HepG2 (cell line): ENCODE data around the gene SCAI. TPM values are rescaled to one million over a fixed set of nuclear protein-coding genes. Genes with fewer than 3 reads are reported as not detected.

Experiments used
- ELF3 ChIP-seq: IDR thresholded peaks from 2 replicates; pipeline ENCODE4 v1.6.1; 2016; ENCODE audit warnings: missing genetic modification reagents, missing compliant biosample characterization
- FOXK1 ChIP-seq: sonication (generic); formaldehyde crosslinking; IDR thresholded peaks from 2 replicates; pipeline ENCODE4 v1.4.0; 2020; ENCODE audit warnings: low read depth, missing genetic modification reagents, borderline replicate concordance
- NR2F6 ChIP-seq, 2 experiments: IDR thresholded peaks; 2 replicates each; pipeline ENCODE4 v1.6.1; 2016; ENCODE audit warnings: antibody characterized with exemption in 1 of 2, mild to moderate bottlenecking in 1 of 2
- RBFOX2 ChIP-seq: fragments of 200-400 bp; formaldehyde crosslinking; IDR thresholded peaks from 2 replicates; pipeline ENCODE4 v1.6.1; 2017; ENCODE audit warnings: low read depth, mild to moderate bottlenecking, low read length
- RCOR2 ChIP-seq: IDR thresholded peaks from 2 replicates; pipeline ENCODE4 v1.6.1; 2016; ENCODE audit warnings: missing biosample characterization, missing genetic modification reagents
- SRSF1 ChIP-seq: fragments of 200-400 bp; formaldehyde crosslinking; optimal IDR thresholded peaks from 2 replicates; pipeline ENCODE3; 2017; ENCODE audit warnings: mild to moderate bottlenecking, low read depth, low read length, moderate library complexity
- SYNCRIP ChIP-seq: fragments of 200-400 bp; formaldehyde crosslinking; IDR thresholded peaks from 2 replicates; pipeline ENCODE4 v1.6.1; 2018; ENCODE audit warnings: mild to moderate bottlenecking, low read depth, low read length; ENCODE audit not compliant: insufficient read depth
- ZMYM3 ChIP-seq: sonication (generic); formaldehyde crosslinking; IDR thresholded peaks from 2 replicates; pipeline ENCODE4 v1.5.1; 2020; ENCODE audit warnings: mild to moderate bottlenecking, missing genetic modification reagents
- ZNF44 ChIP-seq: sonication (generic); formaldehyde crosslinking; IDR thresholded peaks from 2 replicates; pipeline ENCODE4 v1.5.1; 2020; ENCODE audit warnings: mild to moderate bottlenecking, missing genetic modification reagents
- ZNF546 ChIP-seq: sonication (generic); formaldehyde crosslinking; conservative IDR thresholded peaks from 2 replicates; pipeline ENCODE4 v1.8.1; 2023; ENCODE audit warnings: mild to moderate bottlenecking, missing genetic modification reagents
- ZNF549 ChIP-seq: sonication (generic); formaldehyde crosslinking; IDR thresholded peaks from 2 replicates; pipeline ENCODE4 v1.5.0; 2020; ENCODE audit warnings: missing genetic modification reagents
- polyA plus RNA-seq, 8 experiments: library from polyadenylated mRNA; depleted of rRNA in 3 of 8; stranded (reverse) in 7 of 8; unstranded in 1 of 8; fragments of >200 nt; fragmentation: Illumina TruSeq in 4 of 8; extraction: Trizol in 4 of 8; gene quantifications; 2 replicates each; pipeline versions ENCODE4 v1.2.1 to v1.2.3, GENCODE V29; 2011 to 2016; ENCODE audit warnings: low read depth in 4 of 8, missing spikeins in 1 of 8, mixed read lengths in 1 of 8; ENCODE audit not compliant: insufficient read depth in 1 of 8
- total RNA-seq, 5 experiments: library from RNA; depleted of rRNA; stranded (reverse); fragments of >200 nt; fragmentation: Illumina TruSeq; extraction: Trizol; gene quantifications; 2 replicates each; pipeline ENCODE4 v1.2.3, GENCODE V29; 2016; ENCODE audit warnings: low read depth in 1 of 5
- TF ChIP-seq, protein P1 (sequence below): sonication (generic); formaldehyde crosslinking; IDR thresholded peaks from 2 replicates; pipeline ENCODE4 v1.9.0; 2021; ENCODE audit warnings: missing genetic modification reagents, borderline replicate concordance
- TF ChIP-seq, protein P2 (sequence below): sonication (generic); formaldehyde crosslinking; IDR thresholded peaks from 2 replicates; pipeline ENCODE4 v1.9.0; 2022; ENCODE audit warnings: low read depth, missing genetic modification reagents
- TF ChIP-seq, protein P3 (sequence below): sonication (generic); formaldehyde crosslinking; IDR thresholded peaks from 2 replicates; pipeline ENCODE4; 2020; ENCODE audit warnings: missing genetic modification reagents, mild to moderate bottlenecking, borderline replicate concordance
- TF ChIP-seq, protein P4 (sequence below): IDR thresholded peaks from 2 replicates; pipeline ENCODE4 v1.6.1; 2016; ENCODE audit warnings: mild to moderate bottlenecking
- TF ChIP-seq, protein P5 (sequence below): sonication (generic); formaldehyde crosslinking; IDR thresholded peaks from 2 replicates; pipeline ENCODE4 v1.4.0; 2020; ENCODE audit warnings: missing genetic modification reagents

SCAI gene
- total and polyA plus RNA-seq, 2 of the 13 experiments (the other 11 are each of a cell fraction or from before 2014, with no cell fraction given): 4.4 to 8.4 TPM

DNA sequence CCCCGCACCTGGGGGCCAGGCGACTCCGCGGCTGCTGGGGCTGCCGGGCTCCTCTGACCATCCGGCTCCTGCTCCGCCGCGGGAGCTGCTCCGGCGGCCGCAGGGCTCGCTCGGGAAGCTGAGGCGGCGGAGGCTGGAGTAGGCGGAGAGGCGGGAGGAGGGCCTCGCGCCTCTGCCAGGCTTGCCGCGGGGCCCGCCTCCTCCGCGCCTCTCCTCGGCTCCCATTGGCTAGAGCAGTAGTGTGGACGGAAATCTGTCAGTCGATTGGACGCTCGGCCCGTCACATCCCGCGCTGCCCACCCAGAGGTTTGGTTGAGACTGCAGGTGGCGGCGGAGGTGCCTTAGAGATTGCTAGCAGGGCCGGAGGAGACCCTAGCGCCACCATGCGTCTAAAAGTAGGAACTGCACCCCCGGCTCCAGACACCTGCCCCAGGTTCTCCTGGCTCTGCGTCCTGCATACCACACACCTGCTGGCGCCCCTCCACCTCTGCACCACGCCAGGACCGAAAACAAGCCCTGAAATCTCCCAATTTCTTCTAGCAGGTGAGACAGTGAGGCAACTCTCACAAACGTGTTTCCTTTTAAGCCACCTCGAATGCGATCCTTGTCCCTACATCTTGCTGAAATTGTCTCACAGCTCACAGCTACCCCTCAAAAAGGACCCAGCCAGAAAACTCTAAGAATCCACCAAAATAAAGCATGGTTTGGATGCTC lies at the start of gene SCAI (continued):
- TF ChIP-seq ZNF549 (CRISPR knock-in tag): no peak
- TF ChIP-seq, protein P1, sequence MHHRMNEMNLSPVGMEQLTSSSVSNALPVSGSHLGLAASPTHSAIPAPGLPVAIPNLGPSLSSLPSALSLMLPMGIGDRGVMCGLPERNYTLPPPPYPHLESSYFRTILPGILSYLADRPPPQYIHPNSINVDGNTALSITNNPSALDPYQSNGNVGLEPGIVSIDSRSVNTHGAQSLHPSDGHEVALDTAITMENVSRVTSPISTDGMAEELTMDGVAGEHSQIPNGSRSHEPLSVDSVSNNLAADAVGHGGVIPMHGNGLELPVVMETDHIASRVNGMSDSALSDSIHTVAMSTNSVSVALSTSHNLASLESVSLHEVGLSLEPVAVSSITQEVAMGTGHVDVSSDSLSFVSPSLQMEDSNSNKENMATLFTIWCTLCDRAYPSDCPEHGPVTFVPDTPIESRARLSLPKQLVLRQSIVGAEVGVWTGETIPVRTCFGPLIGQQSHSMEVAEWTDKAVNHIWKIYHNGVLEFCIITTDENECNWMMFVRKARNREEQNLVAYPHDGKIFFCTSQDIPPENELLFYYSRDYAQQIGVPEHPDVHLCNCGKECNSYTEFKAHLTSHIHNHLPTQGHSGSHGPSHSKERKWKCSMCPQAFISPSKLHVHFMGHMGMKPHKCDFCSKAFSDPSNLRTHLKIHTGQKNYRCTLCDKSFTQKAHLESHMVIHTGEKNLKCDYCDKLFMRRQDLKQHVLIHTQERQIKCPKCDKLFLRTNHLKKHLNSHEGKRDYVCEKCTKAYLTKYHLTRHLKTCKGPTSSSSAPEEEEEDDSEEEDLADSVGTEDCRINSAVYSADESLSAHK (CRISPR knock-in tag): no peak
- no peak for TF ChIP-seq SYNCRIP
- TF ChIP-seq SRSF1: peak; percentile 43
- TF ChIP-seq, protein P2, sequence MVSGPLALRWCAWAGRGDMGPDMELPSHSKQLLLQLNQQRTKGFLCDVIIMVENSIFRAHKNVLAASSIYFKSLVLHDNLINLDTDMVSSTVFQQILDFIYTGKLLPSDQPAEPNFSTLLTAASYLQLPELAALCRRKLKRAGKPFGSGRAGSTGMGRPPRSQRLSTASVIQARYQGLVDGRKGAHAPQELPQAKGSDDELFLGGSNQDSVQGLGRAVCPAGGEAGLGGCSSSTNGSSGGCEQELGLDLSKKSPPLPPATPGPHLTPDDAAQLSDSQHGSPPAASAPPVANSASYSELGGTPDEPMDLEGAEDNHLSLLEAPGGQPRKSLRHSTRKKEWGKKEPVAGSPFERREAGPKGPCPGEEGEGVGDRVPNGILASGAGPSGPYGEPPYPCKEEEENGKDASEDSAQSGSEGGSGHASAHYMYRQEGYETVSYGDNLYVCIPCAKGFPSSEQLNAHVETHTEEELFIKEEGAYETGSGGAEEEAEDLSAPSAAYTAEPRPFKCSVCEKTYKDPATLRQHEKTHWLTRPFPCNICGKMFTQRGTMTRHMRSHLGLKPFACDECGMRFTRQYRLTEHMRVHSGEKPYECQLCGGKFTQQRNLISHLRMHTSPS (CRISPR knock-in tag): no peak
- TF ChIP-seq ELF3: no peak
- TF ChIP-seq, protein P3, sequence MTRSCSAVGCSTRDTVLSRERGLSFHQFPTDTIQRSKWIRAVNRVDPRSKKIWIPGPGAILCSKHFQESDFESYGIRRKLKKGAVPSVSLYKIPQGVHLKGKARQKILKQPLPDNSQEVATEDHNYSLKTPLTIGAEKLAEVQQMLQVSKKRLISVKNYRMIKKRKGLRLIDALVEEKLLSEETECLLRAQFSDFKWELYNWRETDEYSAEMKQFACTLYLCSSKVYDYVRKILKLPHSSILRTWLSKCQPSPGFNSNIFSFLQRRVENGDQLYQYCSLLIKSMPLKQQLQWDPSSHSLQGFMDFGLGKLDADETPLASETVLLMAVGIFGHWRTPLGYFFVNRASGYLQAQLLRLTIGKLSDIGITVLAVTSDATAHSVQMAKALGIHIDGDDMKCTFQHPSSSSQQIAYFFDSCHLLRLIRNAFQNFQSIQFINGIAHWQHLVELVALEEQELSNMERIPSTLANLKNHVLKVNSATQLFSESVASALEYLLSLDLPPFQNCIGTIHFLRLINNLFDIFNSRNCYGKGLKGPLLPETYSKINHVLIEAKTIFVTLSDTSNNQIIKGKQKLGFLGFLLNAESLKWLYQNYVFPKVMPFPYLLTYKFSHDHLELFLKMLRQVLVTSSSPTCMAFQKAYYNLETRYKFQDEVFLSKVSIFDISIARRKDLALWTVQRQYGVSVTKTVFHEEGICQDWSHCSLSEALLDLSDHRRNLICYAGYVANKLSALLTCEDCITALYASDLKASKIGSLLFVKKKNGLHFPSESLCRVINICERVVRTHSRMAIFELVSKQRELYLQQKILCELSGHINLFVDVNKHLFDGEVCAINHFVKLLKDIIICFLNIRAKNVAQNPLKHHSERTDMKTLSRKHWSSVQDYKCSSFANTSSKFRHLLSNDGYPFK (CRISPR knock-in tag): peak; percentile 51; the same call in 1 of the 2 replicates
- TF ChIP-seq RBFOX2: peak; percentile 79
- TF ChIP-seq, protein P4, sequence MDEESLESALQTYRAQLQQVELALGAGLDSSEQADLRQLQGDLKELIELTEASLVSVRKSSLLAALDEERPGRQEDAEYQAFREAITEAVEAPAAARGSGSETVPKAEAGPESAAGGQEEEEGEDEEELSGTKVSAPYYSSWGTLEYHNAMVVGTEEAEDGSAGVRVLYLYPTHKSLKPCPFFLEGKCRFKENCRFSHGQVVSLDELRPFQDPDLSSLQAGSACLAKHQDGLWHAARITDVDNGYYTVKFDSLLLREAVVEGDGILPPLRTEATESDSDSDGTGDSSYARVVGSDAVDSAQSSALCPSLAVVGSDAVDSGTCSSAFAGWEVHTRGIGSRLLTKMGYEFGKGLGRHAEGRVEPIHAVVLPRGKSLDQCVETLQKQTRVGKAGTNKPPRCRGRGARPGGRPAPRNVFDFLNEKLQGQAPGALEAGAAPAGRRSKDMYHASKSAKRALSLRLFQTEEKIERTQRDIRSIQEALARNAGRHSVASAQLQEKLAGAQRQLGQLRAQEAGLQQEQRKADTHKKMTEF: peak; percentile 41; the same call in 1 of the 2 replicates
- TF ChIP-seq NR2F6 (IDR thresholded peaks at IDR 0.05): no peak
- no peak for TF ChIP-seq NR2F6 (CRISPR knock-in tag; IDR thresholded peaks at IDR 0.05)
- TF ChIP-seq, protein P5, sequence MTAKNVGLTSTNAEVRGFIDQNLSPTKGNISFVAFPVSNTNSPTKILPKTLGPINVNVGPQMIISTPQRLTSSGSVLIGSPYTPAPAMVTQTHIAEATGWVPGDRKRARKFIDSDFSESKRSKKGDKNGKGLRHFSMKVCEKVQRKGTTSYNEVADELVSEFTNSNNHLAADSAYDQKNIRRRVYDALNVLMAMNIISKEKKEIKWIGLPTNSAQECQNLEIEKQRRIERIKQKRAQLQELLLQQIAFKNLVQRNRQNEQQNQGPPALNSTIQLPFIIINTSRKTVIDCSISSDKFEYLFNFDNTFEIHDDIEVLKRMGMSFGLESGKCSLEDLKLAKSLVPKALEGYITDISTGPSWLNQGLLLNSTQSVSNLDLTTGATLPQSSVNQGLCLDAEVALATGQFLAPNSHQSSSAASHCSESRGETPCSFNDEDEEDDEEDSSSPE (CRISPR knock-in tag): peak; percentile 91
- TF ChIP-seq RCOR2 (CRISPR knock-in tag): no peak
- peak; percentile 26; the same call in 1 of the 2 replicates for TF ChIP-seq FOXK1
- 0 out of 2 replicates have a peak, but pooled peaks have one; percentile 31 for TF ChIP-seq ZNF546 (CRISPR knock-in tag)
- TF ChIP-seq ZNF44 (CRISPR knock-in tag): no peak
- TF ChIP-seq ZMYM3 (CRISPR knock-in tag): no peak
